Measurements from ENCODE around the gene IPO8.
"Not testable (repeated sequence)": the region's sequence is repeated elsewhere in the genome, so short reads cannot be mapped to it uniquely, and the experiment has no call there.

The IPO8 gene

DNA sequence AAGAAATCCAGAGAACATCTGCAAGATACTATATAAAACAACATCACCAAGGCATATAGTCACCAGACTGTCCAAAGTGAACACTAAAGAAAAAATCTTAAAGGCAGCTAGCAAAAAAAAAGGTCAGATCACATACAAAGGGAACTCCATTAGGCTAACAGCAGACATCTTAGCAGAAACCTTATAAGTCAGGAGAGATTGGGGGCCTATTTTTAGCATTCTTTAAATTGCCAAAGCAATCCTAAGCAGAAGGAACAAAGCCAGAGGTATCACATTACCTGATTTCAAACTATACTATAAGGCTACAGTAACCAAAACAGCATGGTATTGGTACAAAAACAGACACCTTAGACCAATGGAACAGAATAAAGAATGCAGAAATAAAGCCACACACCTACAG lies 92.5 kb downstream of the IPO8 start:
- FAIRE-seq, result no peak

DNA sequence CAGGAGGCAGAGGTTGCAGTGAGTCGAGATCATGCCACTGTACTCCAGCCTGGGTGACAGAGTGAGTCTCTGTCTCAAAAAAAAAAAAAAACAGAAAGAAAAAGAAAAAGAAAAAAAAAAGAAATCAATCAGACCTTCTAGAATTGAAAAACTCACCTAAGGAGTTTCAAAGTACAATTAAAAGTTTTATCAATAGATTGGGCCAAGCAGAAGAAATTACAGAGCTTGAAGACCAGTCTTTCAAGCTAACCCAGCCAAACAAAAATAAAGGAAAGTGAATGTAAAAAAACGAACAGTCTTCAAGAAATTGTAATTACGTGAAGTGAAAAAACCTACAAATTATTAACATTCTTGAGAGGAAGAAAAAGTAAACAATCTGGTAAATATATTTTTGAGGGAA lies 93.0 kb downstream of the IPO8 start:
- FAIRE-seq, result no peak

DNA sequence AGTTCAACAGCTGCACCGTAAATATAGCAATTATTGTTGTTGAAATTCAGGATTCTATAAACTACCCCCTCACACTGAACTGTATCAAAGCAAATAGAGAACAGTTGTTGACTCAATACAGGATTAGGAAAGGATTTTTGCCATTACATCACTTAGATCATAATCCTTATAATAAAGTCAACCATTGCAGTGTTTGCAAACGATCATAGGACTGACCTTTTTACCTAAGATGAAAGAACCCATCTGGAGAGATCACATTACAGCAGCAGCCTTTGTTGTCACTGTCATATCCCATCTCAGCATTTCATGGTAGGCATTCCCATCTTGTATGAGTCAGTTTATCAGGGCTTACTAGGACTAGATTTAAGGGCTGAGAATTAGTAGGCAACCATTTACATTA lies 96.1 kb downstream of the IPO8 start:
- FAIRE-seq, result no peak

DNA sequence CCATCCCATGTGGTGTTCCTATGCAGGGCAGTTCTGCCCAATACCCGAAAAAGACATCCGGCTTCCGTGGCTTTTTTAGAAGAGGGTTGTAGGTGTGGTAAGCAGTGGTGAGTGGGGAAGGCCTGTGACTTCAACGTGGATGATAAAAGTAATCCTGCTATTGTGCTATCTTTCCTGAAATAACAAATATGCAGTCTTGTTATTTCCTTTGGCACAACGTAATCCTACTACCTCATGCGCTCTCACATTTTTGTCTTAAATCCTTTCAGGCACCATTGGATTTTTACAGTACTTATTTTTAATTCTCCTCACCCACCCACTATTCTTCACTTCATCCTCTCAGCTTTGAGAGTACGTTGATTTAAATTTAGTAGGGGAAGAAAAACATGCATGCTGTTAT lies 96.8 kb downstream of the IPO8 start:
- FAIRE-seq, result no peak

DNA sequence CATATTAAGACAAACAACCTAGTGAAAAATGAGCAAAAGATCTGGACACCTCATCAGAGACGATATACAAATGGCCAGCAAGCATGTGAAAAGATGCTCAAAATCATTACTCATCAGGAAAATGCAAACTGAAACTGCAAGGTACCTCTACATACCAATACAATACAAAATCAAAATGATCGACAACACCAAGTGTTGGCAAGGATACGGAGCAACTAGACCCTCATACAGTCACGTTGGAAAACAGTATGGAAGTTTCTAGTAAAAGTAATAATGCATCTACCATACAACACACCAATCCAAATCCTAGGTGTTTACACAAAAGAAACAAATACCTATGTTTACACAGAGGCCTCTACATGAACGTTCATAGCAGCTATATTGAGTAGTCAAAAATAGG lies 99.9 kb downstream of the IPO8 start:
- no peak for FAIRE-seq

DNA sequence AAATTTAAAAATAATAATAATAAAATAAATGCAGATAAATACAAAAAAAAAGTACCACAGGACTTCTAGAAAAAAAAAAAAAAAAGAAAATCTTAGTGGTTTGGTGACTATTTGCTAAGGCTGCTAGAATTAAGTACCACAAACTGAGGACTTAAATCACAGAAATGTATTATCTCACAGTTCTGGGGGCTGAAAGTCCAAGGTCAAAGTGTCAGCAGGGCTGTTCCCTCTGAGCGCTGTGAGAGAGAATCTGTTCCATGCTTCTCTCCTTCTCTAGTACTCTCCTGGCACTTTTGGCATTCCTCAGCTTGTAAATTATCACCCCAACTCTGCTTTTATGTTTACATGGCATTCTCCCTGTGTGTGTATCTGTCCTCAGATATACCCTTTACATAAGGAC lies 101.2 kb downstream of the IPO8 start:
- FAIRE-seq, result no peak

DNA sequence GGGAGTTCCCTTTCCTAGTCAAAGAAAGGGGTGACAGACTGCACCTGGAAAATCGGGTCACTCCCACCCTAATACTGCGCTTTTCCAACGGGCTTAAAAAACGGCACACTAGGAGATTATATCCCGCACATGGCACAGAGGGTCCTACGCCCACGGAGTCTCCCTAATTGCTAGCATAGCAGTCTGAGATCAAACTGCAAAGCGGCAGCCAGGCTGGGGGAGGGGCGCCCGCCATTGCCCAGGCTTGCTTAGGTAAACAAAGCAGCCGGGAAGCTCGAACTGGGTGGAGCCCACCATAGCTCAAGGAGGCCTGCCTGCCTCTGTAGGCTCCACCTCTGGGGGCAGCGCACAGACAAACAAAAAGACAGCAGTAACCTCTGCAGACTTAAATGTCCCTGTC lies 107.1 kb downstream of the IPO8 start:
- not testable (repeated sequence) for FAIRE-seq

DNA sequence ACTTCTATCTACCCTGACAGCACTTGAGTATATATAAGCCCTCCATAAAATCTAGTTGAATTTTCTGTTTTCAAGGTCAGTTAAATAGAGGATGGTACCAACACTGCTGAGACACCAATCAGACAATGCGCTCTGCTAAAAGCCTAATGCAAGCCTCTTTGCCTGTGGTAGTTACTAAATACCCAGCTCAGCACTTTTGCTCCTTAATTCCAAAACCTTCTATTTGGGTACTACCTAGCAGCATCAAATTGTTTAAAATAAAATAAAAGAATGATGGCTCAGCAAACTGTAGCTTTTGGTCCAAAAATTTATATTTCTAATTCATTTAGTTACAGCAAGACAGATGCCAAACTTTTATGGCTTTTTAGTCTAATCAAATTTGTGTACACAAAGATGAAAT lies 107.9 kb downstream of the IPO8 start:
- no peak for FAIRE-seq

DNA sequence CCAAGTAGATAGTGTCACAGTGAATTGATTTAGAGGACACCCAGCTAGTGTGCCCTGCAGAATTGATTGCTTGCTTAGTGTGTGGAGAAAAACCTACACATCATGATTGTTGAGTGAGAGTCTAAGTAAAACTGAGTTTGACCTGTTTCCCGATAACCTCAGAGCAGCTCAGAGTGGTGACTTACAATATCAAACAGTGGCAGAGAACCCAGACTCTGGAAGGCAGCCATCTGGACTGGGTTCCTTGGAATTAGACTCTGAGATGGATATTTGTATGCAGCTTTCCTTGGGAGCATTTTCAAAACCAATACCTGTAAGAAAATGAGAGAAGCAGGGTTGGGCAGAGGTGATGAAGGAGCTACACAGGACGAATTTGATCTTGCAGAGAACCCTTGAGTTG lies 109.8 kb downstream of the IPO8 start:
- FAIRE-seq, result no peak

DNA sequence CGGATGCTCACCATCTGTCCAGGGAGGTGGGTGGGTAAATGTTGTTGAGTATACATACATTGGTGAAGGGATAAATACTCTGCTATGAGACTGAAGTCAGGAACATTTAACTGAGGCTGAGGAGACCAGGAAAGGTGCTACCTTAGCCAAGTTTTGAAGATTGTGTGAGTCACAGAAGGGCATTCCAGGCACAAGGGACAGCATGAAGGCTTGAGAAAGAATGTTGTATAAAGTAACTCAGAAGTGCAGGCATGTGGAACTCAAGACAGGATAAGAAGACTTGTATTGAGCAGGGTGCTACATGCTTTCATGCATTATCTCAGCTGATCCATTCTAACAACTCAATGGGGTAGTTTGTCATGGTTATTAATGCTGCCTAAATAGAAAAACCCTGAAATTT lies 112.7 kb downstream of the IPO8 start:
- FAIRE-seq, result no peak

DNA sequence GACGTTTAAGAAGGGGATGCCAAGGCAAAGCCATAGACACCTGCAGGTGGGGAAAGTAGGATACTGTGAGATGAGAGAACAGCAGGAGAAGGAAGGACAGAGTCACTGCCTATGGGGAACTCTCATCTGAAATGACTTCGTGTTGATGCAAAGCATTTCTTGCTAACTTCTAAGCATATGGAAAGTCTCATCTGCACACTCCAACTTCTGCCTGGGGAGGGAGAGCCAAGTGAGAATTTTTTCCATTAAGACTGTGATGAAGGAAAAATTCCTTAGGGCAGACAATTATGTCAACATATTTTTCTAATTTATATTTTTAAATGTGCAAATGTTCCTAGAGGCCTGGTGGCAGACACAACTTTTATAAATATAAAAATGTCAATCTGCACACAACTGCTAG lies 115.3 kb downstream of the IPO8 start:
- FAIRE-seq, result no peak
